Mesenchymal stem cell (in vitro differentiated cells and primary cell): ENCODE results near the gene BOD1L1.
A peak's percentile ranks its signal among the peaks of the same experiment; 100 is the strongest.

Source experiments
- DNase-seq: peaks from one replicate; pipeline ENCODE4 v3.0.0-alpha.2; 2013
- H2AFZ ChIP-seq: one replicate; pipeline ENCODE4 v1.6.1; 2013; ENCODE audit warnings: low read depth, mild to moderate bottlenecking, control low read depth, inconsistent platforms, low read length, moderate library complexity
- H2AK5ac ChIP-seq: 2 replicates; pipeline ENCODE4 v1.6.1; 2013; ENCODE audit warnings: low read length, moderate library complexity, mild to moderate bottlenecking, inconsistent platforms; ENCODE audit not compliant: severe bottlenecking
- H2BK120ac ChIP-seq: one replicate; pipeline ENCODE4 v1.6.1; 2013; ENCODE audit warnings: low read depth, mild to moderate bottlenecking, inconsistent platforms, low read length, moderate library complexity
- H2BK12ac ChIP-seq, 2 experiments: one replicate each; pipeline ENCODE4 v1.6.1; 2013; ENCODE audit warnings: inconsistent platforms in 2 of 2, low read length in 2 of 2, mild to moderate bottlenecking in 2 of 2, moderate library complexity in 2 of 2, control low read depth in 1 of 2
- H2BK15ac ChIP-seq: one replicate; pipeline ENCODE4 v1.6.1; 2013; ENCODE audit warnings: mild to moderate bottlenecking, low read depth, inconsistent platforms; ENCODE audit not compliant: poor library complexity, severe bottlenecking
- H2BK5ac ChIP-seq: 2 replicates; pipeline ENCODE4 v1.6.1; 2013; ENCODE audit warnings: low read depth, mild to moderate bottlenecking, low read length, control low read depth, inconsistent platforms; ENCODE audit not compliant: poor library complexity, severe bottlenecking
- H3K14ac ChIP-seq, 2 experiments: one replicate each; pipeline ENCODE4 v1.6.1; 2013; ENCODE audit warnings: inconsistent platforms in 2 of 2, low read length in 2 of 2, control low read depth in 1 of 2, mild to moderate bottlenecking in 1 of 2, moderate library complexity in 1 of 2
- H3K18ac ChIP-seq, 2 experiments: one replicate each; pipeline ENCODE4 v1.6.1; 2013; ENCODE audit warnings: inconsistent platforms in 2 of 2, low read length in 2 of 2, control low read depth in 1 of 2, low read depth in 1 of 2, mild to moderate bottlenecking in 1 of 2
- H3K23ac ChIP-seq, 2 experiments: one replicate each; pipeline ENCODE4 v1.6.1; 2013; ENCODE audit warnings: inconsistent platforms in 2 of 2, low read length in 2 of 2, mild to moderate bottlenecking in 2 of 2, moderate library complexity in 2 of 2, control low read depth in 1 of 2
- H3K27ac ChIP-seq: 2 replicates; pipeline ENCODE4 v1.5.1; 2013; ENCODE audit warnings: mild to moderate bottlenecking, moderate library complexity, low read length, control low read depth, inconsistent platforms; ENCODE audit not compliant: poor library complexity, severe bottlenecking
- H3K27me3 ChIP-seq, 2 experiments: 2 replicates each; pipeline versions ENCODE4 v1.6.1 to v1.7.0; 2013; ENCODE audit warnings: low read length in 2 of 2, mild to moderate bottlenecking in 2 of 2, moderate library complexity in 2 of 2, control low read depth in 1 of 2, inconsistent platforms in 1 of 2; ENCODE audit not compliant: control insufficient read depth in 1 of 2, insufficient read depth in 1 of 2
- H3K36me3 ChIP-seq, 2 experiments: 2 replicates each; pipeline versions ENCODE4 v1.6.1 to v1.7.0; 2013; ENCODE audit warnings: low read length in 2 of 2, control low read depth in 1 of 2, inconsistent platforms in 1 of 2, low read depth in 1 of 2, mild to moderate bottlenecking in 1 of 2; ENCODE audit not compliant: insufficient read depth in 2 of 2, control insufficient read depth in 1 of 2
- H3K4ac ChIP-seq, 2 experiments: one replicate each; pipeline ENCODE4 v1.6.1; 2013; ENCODE audit warnings: inconsistent platforms in 2 of 2, low read length in 2 of 2, mild to moderate bottlenecking in 2 of 2, moderate library complexity in 2 of 2, control low read depth in 1 of 2, low read depth in 1 of 2
- H3K4me1 ChIP-seq: 2 replicates; pipeline ENCODE4 v1.6.1; 2013; ENCODE audit warnings: low read depth, low read length, control low read depth; ENCODE audit not compliant: control insufficient read depth, insufficient read depth
- H3K4me2 ChIP-seq: 2 replicates; pipeline ENCODE4 v1.6.1; 2013; ENCODE audit warnings: low read length, mild to moderate bottlenecking, inconsistent platforms; ENCODE audit not compliant: poor library complexity, severe bottlenecking
- H3K4me3 ChIP-seq, 2 experiments: 2 replicates each; pipeline versions ENCODE4 v1.5.1 to v1.7.0; 2013; ENCODE audit warnings: low read length in 2 of 2, mild to moderate bottlenecking in 2 of 2, control low read depth in 1 of 2, low read depth in 1 of 2; ENCODE audit not compliant: insufficient read depth in 1 of 2
- H3K79me1 ChIP-seq: replicated peaks from 2 replicates; pipeline ENCODE4 v1.6.1; 2013; ENCODE audit warnings: mild to moderate bottlenecking, control low read depth, low read length, inconsistent platforms; ENCODE audit not compliant: poor library complexity, severe bottlenecking
- H3K9ac ChIP-seq: 2 replicates; pipeline ENCODE4 v1.7.0; 2013; ENCODE audit warnings: mild to moderate bottlenecking, low read length, moderate library complexity
- H3K9me3 ChIP-seq: 2 replicates; pipeline ENCODE4 v1.7.0; 2013; ENCODE audit warnings: mild to moderate bottlenecking, low read length; ENCODE audit not compliant: control insufficient read depth
- H4K8ac ChIP-seq: one replicate; pipeline ENCODE4 v1.6.1; 2013; ENCODE audit warnings: inconsistent platforms, mild to moderate bottlenecking, low read length, moderate library complexity
- H4K91ac ChIP-seq: one replicate; pipeline ENCODE4 v1.6.1; 2013; ENCODE audit warnings: mild to moderate bottlenecking, low read length, inconsistent platforms
- WGBS: methylation state at CpG from one replicate; pipeline ENCODE4 v1.1.7; 2013; ENCODE audit warnings: mixed read lengths; 5-methylcytosine and 5-hydroxymethylcytosine counted together

The BOD1L1 gene

GRCh38 chr4:13537011-13537831, 90.3 kb downstream of the BOD1L1 start:
- H2BK12ac ChIP-seq = no peak overlapping the region
- no peak overlapping the region for H3K4me2 ChIP-seq
- peaks cover 99 to 100% of the 10 kb centered on the region in 2 experiments for H3K27me3 ChIP-seq
- no peak overlapping the region for H4K91ac ChIP-seq
- no peaks in the 10 kb centered on the region for H3K79me1 ChIP-seq
- H3K4me3 ChIP-seq = no peak overlapping the region
- no peaks in the 10 kb centered on the region for H3K36me3 ChIP-seq
- 29% methylated on average over 30 of the region's 34 CpGs for WGBS
- H2BK15ac ChIP-seq = no peak overlapping the region
- H3K18ac ChIP-seq = no peak overlapping the region
- H3K14ac ChIP-seq = no peak overlapping the region
- H3K27ac ChIP-seq = no peak overlapping the region
- H3K9me3 ChIP-seq = peaks cover 4% of the 10 kb centered on the region
- peaks cover 11% of the 10 kb centered on the region for H3K4me1 ChIP-seq
- no peak overlapping the region for H2BK120ac ChIP-seq
- no peak overlapping the region for H2AK5ac ChIP-seq
- H3K9ac ChIP-seq = no peak overlapping the region
- no peak overlapping the region for H2BK5ac ChIP-seq
- no peak overlapping the region for H2AFZ ChIP-seq
- no peak overlapping the region for H3K23ac ChIP-seq
- no peak overlapping the region for H4K8ac ChIP-seq
- no peak for DNase-seq
- H3K4ac ChIP-seq = no peak overlapping the region

GRCh38 chr4:13536607-13537006, 90.9 kb downstream of the BOD1L1 start:
- Histone ChIP-seq H2BK15ac (no peak overlapping the region), H3K23ac (no peak overlapping the region), H3K79me1 (no peaks in the 10 kb centered on the region), H2BK12ac (no peak overlapping the region), H2BK5ac (no peak overlapping the region), H2BK120ac (no peak overlapping the region), H3K9me3 (peaks cover 4% of the 10 kb centered on the region), H3K27me3 (peaks cover 99 to 100% of the 10 kb centered on the region in 2 experiments), H3K4ac (no peak overlapping the region), H2AFZ (no peak overlapping the region), H3K27ac (no peak overlapping the region), H3K9ac (no peak overlapping the region), H3K4me1 (peaks cover 5% of the 10 kb centered on the region), H3K18ac (no peak overlapping the region), H4K8ac (no peak overlapping the region), H2AK5ac (no peak overlapping the region), H3K14ac (no peak overlapping the region), H3K36me3 (no peaks in the 10 kb centered on the region), H3K4me2 (no peak overlapping the region), H4K91ac (no peak overlapping the region), H3K4me3 (no peak overlapping the region)
- no peak for DNase-seq
- WGBS = 65% methylated on average over 4 of the region's 6 CpGs

- Histone ChIP-seq H3K79me1 (no peaks in the 10 kb centered on the region), H2AK5ac (no peak overlapping the region), H3K4me3 (no peak overlapping the region), H3K36me3 (no peaks in the 10 kb centered on the region), H3K23ac (peak overlapping the region in 1 of 2 experiments; percentile 32), H3K9me3 (peaks cover 4% of the 10 kb centered on the region), H3K18ac (no peak overlapping the region), H2AFZ (no peak overlapping the region), H3K27ac (no peak overlapping the region), H3K4ac (no peak overlapping the region), H3K4me2 (no peak overlapping the region), H2BK5ac (no peak overlapping the region), H2BK12ac (no peak overlapping the region), H3K27me3 (peaks cover 99 to 100% of the 10 kb centered on the region in 2 experiments), H4K8ac (no peak overlapping the region), H3K14ac (no peak overlapping the region), H3K4me1 (peaks cover 9% of the 10 kb centered on the region), H3K9ac (no peak overlapping the region), H4K91ac (no peak overlapping the region), H2BK15ac (no peak overlapping the region), H2BK120ac (no peak overlapping the region)
- DNase-seq = no peak
- 6% methylated on average over 38 of the region's 39 CpGs for WGBS
Measured at GRCh38 chr4:13535708-13536361, 91.7 kb downstream of the BOD1L1 start.

GRCh38 chr4:13535118-13535517, 92.4 kb downstream of the BOD1L1 start:
- peaks cover 4% of the 10 kb centered on the region for H3K9me3 ChIP-seq
- no peak overlapping the region for H2BK120ac ChIP-seq
- no peak overlapping the region for H3K4ac ChIP-seq
- H2AFZ ChIP-seq = no peak overlapping the region
- no peak overlapping the region for H3K4me3 ChIP-seq
- no peak overlapping the region for H3K4me2 ChIP-seq
- no peaks in the 10 kb centered on the region for H3K79me1 ChIP-seq
- H3K27ac ChIP-seq = no peak overlapping the region
- peaks cover 9% of the 10 kb centered on the region for H3K4me1 ChIP-seq
- no peak overlapping the region for H2BK15ac ChIP-seq
- H3K23ac ChIP-seq = no peak overlapping the region
- H4K8ac ChIP-seq = no peak overlapping the region
- H3K18ac ChIP-seq = no peak overlapping the region
- H3K9ac ChIP-seq = no peak overlapping the region
- no peak for DNase-seq
- H2BK12ac ChIP-seq = no peak overlapping the region
- no peak overlapping the region for H3K14ac ChIP-seq
- H4K91ac ChIP-seq = no peak overlapping the region
- no peaks in the 10 kb centered on the region for H3K36me3 ChIP-seq
- WGBS = 11% methylated on average over 18 of the region's 18 CpGs
- peaks cover 99 to 100% of the 10 kb centered on the region in 2 experiments for H3K27me3 ChIP-seq
- no peak overlapping the region for H2BK5ac ChIP-seq
- H2AK5ac ChIP-seq = no peak overlapping the region
